ENCODE measurements around the gene BNC2. TPM values are rescaled to one million over a fixed set of nuclear protein-coding genes. Genes with fewer than 3 reads are reported as not detected.

BNC2 gene
- total RNA-seq, 1 donor from 2014 or later, result 5.4 TPM

DNA sequence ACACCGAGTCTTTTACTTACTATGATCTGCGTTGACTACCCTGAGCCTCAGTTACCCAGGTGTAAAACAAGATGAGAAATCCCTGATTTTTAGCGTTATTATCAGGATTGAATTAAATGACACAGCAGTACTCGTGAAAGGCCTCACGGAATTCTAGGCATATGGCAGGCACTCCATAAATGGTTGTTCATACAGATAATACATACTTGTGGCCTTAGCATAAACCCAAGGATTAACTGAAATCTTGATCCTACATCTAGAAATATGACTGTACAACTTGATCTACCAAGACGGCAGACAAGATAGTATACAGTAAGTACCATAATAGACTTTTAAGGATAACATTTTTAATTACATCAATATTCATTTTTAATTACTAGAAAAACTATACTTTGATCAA, 409.8 kb downstream of the BNC2 start:
- DNase-seq (ENCODE audit: low read depth, low spot score), result no peak
- Mint-ChIP-seq H3K36me3 (ENCODE audit: low read depth) (no peaks in the 10 kb centered on the region), H3K27me3 (ENCODE audit: low read depth) (no peaks in the 10 kb centered on the region), H3K4me1 (peaks cover 30% of the 10 kb centered on the region), H3K9me3 (peaks cover 5% of the 10 kb centered on the region), H3K27ac (ENCODE audit: unreplicated experiment) (no peak overlapping the region), H3K4me3 (no peak overlapping the region)
- TF ChIP-seq, protein P1, sequence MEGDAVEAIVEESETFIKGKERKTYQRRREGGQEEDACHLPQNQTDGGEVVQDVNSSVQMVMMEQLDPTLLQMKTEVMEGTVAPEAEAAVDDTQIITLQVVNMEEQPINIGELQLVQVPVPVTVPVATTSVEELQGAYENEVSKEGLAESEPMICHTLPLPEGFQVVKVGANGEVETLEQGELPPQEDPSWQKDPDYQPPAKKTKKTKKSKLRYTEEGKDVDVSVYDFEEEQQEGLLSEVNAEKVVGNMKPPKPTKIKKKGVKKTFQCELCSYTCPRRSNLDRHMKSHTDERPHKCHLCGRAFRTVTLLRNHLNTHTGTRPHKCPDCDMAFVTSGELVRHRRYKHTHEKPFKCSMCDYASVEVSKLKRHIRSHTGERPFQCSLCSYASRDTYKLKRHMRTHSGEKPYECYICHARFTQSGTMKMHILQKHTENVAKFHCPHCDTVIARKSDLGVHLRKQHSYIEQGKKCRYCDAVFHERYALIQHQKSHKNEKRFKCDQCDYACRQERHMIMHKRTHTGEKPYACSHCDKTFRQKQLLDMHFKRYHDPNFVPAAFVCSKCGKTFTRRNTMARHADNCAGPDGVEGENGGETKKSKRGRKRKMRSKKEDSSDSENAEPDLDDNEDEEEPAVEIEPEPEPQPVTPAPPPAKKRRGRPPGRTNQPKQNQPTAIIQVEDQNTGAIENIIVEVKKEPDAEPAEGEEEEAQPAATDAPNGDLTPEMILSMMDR (conservative IDR thresholded peaks at IDR 0.05), result no peak

DNA sequence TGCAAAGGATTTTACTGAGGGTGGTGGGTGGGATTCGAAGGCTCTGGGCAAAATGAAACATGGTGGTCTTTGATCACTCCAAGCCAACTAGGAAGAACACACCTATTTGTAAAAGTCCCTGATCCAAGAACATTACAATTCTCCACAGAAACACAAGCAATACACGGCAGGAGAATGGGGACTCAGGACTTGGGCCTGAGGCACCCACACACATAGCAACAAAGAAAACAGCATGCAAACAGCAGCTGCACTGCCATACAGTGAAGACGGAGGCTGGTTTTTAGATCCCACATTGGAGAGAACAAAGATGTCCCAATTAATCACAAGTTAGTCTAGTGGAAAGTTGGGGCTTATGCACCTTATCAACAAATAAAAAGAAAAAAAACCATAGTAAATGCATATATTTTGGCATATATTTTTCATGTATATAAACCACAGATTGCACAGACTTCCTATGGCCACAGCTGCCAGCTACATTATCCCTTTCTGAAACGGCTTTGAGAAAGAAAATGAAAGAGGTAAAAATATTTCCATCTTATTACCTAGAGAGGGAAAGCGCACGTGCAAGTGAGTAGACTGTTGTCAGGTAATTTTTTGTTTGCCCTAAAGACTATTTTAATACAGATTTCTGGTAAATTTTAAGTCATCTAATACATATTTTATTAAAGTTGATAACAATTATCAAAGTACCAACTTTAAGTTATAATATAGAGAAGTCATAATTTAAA, 410.9 kb downstream of the BNC2 start:
- Mint-ChIP-seq H3K4me1 (peaks cover 30% of the 10 kb centered on the region), H3K9me3 (peaks cover 2% of the 10 kb centered on the region), H3K36me3 (ENCODE audit: low read depth) (no peaks in the 10 kb centered on the region), H3K27ac (ENCODE audit: unreplicated experiment) (peak overlapping the region; percentile 25), H3K27me3 (ENCODE audit: low read depth) (no peaks in the 10 kb centered on the region), H3K4me3 (no peak overlapping the region)
- TF ChIP-seq, protein P1 (conservative IDR thresholded peaks at IDR 0.05), result no peak
- DNase-seq (ENCODE audit: low read depth, low spot score), result no peak

DNA sequence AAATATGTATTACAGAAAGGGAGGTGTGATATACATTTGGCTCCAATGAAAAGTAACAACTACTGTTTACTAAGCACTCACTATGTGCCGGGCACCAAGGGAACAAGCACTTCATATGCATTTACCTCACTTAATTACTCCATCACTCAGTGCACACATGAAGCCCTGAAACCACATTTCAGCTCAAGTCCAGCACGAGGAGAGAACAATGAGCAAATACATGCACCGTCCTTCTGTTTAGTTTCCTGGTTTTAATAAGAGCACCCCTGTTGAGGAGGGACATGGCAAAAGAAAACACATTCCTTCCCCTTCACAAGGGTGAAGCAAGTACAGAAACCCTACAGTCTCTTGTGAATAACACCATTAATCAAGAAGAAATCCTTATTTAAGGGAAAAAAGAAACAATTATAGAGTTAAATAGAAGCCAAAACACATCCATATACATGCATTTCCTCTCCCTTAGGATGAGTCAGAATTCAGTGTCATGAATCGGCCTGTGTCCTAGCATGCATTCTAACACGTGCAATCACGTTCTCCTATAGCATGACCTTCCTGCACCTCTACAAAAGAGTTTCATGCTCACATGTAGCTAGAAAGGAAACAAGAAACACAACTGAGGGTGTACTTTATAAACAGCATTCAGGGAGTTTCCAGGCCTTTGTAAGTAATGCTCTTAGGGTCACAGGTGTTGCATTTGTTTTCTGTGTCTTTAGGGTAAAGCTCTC, 411.6 kb downstream of the BNC2 start:
- H3K36me3 Mint-ChIP-seq (ENCODE audit: low read depth), result no peaks in the 10 kb centered on the region
- H3K4me1 Mint-ChIP-seq, result peaks cover 30% of the 10 kb centered on the region
- TF ChIP-seq, protein P1 (conservative IDR thresholded peaks at IDR 0.05), result no peak

DNA sequence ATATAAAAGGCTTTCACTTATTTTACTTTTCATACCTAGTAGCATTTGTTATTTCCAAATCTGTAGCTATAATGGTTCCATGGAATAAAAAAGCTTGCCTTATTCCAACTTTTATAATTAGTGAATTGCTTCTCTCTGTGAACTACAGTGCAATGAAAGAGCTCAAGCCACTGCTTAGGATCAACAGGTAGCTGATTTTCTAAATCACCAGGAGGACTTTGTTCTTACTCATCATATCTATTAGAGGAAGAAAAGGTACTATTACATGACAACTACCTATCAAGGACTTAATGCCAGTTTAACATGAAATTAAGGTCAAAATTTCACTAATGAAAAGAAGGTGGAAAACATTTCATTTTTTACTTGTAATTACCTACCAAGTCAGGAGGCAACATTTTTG, 414.6 kb downstream of the BNC2 start:
- H3K36me3 Mint-ChIP-seq (ENCODE audit: low read depth), result no peaks in the 10 kb centered on the region
- TF ChIP-seq, protein P1 (conservative IDR thresholded peaks at IDR 0.05), result no peak
- H3K9me3 Mint-ChIP-seq, result no peaks in the 10 kb centered on the region
- DNase-seq (ENCODE audit: low read depth, low spot score), result no peak
- H3K27me3 Mint-ChIP-seq (ENCODE audit: low read depth), result no peaks in the 10 kb centered on the region
- H3K27ac Mint-ChIP-seq (ENCODE audit: unreplicated experiment), result no peak overlapping the region
- peaks cover 13% of the 10 kb centered on the region for H3K4me1 Mint-ChIP-seq
- no peak overlapping the region for H3K4me3 Mint-ChIP-seq

More for the DNA sequence above, 411.6 kb downstream of the BNC2 start:
- no peaks in the 10 kb centered on the region for H3K9me3 Mint-ChIP-seq
- no peaks in the 10 kb centered on the region for H3K27me3 Mint-ChIP-seq (ENCODE audit: low read depth)
- no peak for DNase-seq (ENCODE audit: low read depth, low spot score)
- H3K27ac Mint-ChIP-seq (ENCODE audit: unreplicated experiment), result peak overlapping the region; percentile 32
- no peak overlapping the region for H3K4me3 Mint-ChIP-seq

DNA sequence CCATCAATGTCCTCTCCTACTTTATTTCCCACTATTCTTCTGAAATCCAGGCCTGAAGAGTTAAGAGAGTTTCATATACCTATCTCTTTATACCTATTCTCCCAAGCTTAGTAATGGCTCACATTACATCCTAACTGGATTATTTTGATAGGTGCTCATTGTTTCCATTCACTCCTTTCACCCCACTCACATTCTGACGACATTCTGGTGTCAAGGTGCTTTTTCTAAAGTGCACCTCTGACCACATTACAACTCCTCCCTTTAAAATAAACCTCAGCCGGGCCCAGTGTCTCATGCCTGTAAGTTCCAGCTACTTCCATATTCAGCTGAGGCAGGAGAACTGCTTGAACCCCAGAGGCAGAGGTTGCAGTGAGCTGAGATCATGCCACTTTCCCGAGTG, 417.1 kb downstream of the BNC2 start:
- H3K27ac Mint-ChIP-seq (ENCODE audit: unreplicated experiment), result no peak overlapping the region
- no peak for DNase-seq (ENCODE audit: low read depth, low spot score)
- H3K4me1 Mint-ChIP-seq, result peaks cover under 1% of the 10 kb centered on the region
- H3K4me3 Mint-ChIP-seq, result no peak overlapping the region
- no peaks in the 10 kb centered on the region for H3K27me3 Mint-ChIP-seq (ENCODE audit: low read depth)
- no peaks in the 10 kb centered on the region for H3K9me3 Mint-ChIP-seq
- TF ChIP-seq, protein P1 (conservative IDR thresholded peaks at IDR 0.05), result no peak
- H3K36me3 Mint-ChIP-seq (ENCODE audit: low read depth), result no peaks in the 10 kb centered on the region
